GM12873 (cell line): Measurements from ENCODE around the gene DIDO1.

Experiments
- TF ChIP-seq, protein P1 (sequence below): IDR thresholded peaks from 2 replicates; pipeline ENCODE4 v1.5.1; 2012; ENCODE audit warnings: low read depth, mild to moderate bottlenecking, moderate library complexity, low read length, control low read depth; ENCODE audit not compliant: insufficient read depth; ENCODE audit errors: missing control alignments

Gene DIDO1

DNA sequence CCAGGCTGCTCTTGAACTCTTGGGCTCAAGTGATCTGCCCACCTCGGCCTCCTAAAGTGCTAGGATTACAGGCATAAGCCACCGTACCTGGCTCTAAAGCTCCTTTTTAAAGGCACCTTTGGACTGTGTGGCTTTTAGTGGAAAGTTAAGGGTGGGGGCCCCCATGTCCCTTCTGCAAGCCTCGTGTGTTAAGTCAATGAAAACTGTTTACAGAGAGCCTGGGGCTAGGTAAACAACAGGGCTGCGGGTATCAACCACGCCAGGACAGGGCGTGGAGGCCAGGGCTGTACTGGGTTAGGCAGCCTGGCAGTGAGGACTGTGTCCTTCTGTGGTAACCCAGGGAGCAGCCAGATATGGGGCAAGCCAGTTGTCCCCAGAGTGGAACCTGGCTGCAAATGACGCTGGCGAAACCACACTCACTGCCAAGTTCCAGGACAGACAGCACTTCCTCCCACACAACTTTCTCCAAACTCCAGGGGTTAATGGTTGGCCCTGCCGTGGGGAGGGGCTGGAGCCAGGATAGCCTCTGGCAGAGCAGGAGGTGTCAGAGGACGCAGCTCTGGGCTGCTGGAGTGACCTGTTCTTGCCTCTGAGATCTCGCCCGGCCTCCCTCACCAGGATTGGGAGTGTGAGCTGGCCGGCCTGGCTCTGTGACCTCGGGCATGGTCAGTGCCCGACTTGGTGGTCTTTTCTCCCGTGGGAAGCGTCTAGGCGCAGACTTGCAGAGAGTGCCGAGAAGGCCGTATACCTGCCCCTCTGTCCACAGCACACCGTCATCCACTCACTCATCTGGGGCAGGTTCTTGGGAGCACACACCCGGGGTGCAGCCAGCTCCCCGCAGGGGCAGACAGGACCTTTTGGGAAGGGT, 29.4 kb upstream of the DIDO1 start:
- TF ChIP-seq, protein P1, sequence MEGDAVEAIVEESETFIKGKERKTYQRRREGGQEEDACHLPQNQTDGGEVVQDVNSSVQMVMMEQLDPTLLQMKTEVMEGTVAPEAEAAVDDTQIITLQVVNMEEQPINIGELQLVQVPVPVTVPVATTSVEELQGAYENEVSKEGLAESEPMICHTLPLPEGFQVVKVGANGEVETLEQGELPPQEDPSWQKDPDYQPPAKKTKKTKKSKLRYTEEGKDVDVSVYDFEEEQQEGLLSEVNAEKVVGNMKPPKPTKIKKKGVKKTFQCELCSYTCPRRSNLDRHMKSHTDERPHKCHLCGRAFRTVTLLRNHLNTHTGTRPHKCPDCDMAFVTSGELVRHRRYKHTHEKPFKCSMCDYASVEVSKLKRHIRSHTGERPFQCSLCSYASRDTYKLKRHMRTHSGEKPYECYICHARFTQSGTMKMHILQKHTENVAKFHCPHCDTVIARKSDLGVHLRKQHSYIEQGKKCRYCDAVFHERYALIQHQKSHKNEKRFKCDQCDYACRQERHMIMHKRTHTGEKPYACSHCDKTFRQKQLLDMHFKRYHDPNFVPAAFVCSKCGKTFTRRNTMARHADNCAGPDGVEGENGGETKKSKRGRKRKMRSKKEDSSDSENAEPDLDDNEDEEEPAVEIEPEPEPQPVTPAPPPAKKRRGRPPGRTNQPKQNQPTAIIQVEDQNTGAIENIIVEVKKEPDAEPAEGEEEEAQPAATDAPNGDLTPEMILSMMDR, result no peak

DNA sequence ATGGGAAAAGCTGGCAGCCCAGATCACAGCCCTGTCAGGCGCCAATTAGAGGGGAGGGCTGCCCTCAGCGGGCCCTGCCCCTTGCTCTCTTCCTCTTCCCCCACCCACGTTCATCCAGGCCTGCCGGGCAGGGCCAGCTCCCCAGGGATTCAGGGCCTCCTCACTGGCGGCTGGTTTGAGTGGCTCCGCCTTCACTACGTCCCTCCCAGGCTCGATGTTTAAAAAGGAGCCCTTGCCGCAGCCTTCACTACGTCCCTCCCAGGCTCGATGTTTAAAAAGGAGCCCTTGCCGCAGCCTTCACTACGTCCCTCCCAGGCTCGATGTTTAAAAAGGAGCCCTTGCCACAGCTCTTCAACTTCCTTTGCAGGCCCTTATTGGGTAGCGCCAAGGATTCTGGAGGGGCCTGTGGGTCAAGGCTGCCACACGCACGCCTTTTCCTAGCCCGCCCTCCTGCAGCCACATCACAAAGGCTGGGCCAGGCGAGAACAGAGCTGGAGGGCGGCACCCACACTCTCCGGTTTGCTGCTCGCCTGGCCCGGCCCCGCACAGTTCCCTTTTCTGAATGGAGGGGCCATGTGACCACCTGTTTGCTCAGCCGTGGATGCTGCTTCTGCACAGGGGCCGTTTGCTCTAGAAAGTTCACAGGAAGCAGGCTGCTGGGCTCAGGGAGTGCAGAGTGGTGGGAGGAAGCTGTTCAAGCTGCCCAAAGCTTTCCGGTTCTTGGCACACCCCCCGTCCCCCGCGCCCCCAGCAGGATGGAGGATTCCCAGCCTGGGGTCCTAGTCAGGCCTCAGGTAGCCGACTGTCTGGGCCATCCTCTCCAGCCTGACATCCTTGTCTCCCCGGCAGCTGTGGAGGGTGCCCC, 27.8 kb upstream of the DIDO1 start:
- TF ChIP-seq, protein P1, result no peak

DNA sequence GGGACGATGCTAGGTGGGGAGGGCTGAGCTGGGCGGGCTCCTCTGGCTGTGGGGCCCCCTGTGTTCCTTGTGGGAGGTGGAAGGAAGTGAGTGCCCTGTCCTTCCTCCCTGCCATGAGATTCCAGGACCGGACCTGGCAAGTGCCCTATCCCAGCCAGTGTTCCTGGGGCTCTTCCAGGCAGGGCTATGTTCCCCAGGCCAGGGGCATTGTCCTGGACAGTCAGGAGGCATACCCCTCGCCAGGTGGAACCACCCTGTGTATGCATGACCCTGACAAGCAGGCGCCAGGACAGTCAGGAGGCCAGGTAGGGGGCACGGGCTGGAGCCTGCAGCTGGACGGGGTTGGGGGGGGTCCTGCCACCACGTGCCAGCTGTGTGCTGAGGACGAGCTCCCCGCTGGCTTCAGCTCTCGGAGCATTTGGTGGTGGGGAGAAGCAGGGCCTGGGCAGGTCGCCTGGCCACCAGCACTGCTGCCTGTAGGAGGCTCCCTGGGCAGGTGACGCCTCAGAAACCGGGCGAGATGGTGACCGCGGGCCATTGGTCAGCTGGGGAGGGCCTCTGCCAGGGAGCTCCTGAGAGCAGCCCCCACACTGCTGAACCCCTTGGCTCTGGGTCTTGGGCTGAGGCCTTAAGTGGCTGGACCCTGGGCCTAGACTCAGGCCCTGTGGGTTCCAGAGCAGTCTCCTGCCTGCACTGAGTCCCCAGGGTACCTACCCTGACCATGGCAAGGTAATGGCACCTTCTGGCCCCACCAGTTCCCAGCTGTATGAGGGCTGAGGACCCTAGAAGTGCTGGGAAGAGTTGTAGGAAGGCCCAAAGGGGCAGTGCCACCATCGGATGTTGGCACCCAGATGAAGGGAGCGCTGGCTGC, 26.9 kb upstream of the DIDO1 start:
- TF ChIP-seq, protein P1, result no peak

DNA sequence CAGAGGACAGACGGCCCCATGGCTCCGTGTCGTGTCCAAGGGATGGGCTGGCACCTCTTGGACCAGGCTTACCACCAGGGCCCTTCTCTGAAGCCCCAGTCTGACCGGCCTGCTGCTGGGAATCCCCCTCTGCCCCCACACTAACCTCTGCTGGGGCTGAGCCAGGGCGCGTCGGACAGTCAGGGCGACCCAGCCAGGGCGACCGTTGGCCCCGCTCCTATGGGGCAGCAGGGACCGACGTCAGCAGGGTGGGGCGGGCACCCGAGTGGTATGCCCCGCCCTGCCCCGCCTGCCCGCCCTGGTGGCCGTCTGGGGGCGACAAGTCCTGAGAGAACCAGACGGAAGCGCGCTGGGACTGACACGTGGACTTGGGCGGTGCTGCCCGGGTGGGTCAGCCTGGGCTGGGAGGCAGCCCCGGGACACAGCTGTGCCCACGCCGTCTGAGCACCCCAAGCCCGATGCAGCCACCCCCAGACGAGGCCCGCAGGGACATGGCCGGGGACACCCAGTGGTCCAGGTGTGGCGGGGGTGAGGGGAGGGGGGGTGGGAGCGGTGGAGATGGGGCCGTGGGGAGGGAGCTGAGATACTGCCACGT, 26.2 kb upstream of the DIDO1 start, which contains the start of gene SLC17A9:
Gene SLC17A9, plus strand, starts transcription at position 337 of the 595 bp plus-strand sequence. Its CDS starts 122 bp downstream, at position 459.
- TF ChIP-seq, protein P1, result peak; percentile 20

DNA sequence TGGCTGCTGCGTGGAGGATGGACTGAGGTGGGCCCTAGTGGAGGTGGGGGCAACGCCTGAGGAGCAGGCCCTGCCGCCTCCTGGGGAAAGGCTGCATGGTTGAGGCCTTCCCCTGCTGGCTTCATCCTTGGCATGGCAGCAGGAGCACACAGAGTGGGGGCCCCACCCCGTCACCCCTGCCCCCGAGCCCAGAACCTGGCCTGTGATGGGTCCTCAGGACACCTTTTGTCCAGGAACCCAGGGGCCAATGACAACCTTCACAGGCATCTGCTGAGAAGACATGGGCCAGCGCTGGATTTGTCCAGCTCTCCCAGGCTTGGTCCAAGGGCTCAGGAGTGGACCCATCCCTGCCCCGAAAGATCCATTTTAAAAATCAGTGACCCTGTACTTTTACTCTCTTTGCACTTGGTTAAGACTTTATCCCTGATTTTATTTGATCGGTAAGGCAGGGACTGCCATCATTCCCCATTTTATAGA, 25.6 kb upstream of the DIDO1 start:
- TF ChIP-seq, protein P1, result no peak

DNA sequence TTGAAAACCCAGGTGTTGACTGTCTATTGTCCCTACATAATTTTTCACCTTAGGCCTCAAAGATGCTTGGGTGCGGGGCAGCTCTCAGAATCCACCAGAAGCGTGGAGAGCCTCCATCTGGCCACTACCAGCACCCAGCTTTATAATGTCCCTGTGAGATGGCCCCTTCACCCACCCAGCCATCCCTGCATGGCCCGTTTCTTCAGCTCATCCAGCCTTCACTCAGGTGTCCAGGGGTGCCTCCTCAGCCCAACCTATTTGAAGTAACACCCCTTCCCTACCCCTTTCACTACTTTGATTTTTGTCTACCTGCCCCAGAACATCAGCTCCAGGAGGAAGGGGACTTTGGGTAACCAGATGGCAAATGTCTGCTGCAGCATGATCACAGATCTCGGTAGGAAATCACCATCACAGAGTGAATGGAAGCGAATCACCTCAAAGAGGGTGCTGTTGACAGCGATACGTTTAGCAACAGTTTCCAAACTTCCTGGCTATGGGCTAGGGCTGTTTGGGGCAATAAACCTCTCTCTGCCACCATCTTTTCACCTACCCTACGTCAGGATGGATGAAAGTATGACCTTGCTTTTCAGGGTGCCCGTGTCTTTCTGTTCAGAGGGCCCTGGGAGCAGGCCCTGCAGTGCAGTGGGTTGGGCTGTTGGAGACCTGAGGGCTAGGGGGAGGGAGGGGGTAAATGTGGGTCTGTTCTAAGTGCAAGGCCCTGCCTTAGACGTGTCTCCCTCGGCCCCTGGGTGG, 25.0 kb upstream of the DIDO1 start:
- TF ChIP-seq, protein P1, result no peak
